Measurements from ENCODE around the gene SEM1. TPM values are rescaled to one million over a fixed set of nuclear protein-coding genes. Genes with fewer than 3 reads are reported as not detected.

The SEM1 gene
- total and polyA plus RNA-seq, 2 experiments from 2014 or later: 24.0 to 215 TPM

- H3K27ac ChIP-seq: no peak overlapping the region
- DNase-seq (ENCODE audit: low read depth in 1 of 2, low spot score in 1 of 2): no peak
- H3K4me1 ChIP-seq (ENCODE audit: low read depth): peaks cover 8% of the 10 kb centered on the region
- no peaks in the 10 kb centered on the region for H3K27me3 ChIP-seq
- H3K4me3 ChIP-seq: no peak overlapping the region
- no peak for TF ChIP-seq CTCF (IDR thresholded peaks at IDR 0.05; ENCODE audit: low read depth, low read length)
- H3K36me3 ChIP-seq: no peaks in the 10 kb centered on the region
- no peaks in the 10 kb centered on the region for H3K9me3 ChIP-seq (ENCODE audit: low read depth)
These were observed 3.4 kb upstream of the SEM1 start for GRCh38 chr7:96713037-96713436.

GRCh38 chr7:96710544-96710943 is 898 bp upstream of the SEM1 start:
- H3K36me3 ChIP-seq: no peaks in the 10 kb centered on the region
- H3K27ac ChIP-seq: no peak overlapping the region
- peaks cover 8% of the 10 kb centered on the region for H3K4me1 ChIP-seq (ENCODE audit: low read depth)
- no peaks in the 10 kb centered on the region for H3K9me3 ChIP-seq (ENCODE audit: low read depth)
- no peak overlapping the region for H3K4me3 ChIP-seq
- no peaks in the 10 kb centered on the region for H3K27me3 ChIP-seq
- no peak for TF ChIP-seq CTCF (IDR thresholded peaks at IDR 0.05; ENCODE audit: low read depth, low read length)
- no peak for DNase-seq (ENCODE audit: low read depth in 1 of 2, low spot score in 1 of 2)

- peak overlapping the region; percentile 86 for H3K4me3 ChIP-seq
- H3K27me3 ChIP-seq: no peaks in the 10 kb centered on the region
- TF ChIP-seq CTCF (IDR thresholded peaks at IDR 0.05; ENCODE audit: low read depth, low read length): no peak
- H3K27ac ChIP-seq: peak overlapping the region; percentile 92
- H3K36me3 ChIP-seq: no peaks in the 10 kb centered on the region
- DNase-seq (ENCODE audit: low read depth in 1 of 2, low spot score in 1 of 2): no peak
- no peaks in the 10 kb centered on the region for H3K9me3 ChIP-seq (ENCODE audit: low read depth)
- H3K4me1 ChIP-seq (ENCODE audit: low read depth): peaks cover 8% of the 10 kb centered on the region
These were observed 774 bp downstream of the SEM1 start for GRCh38 chr7:96708872-96709271.

GRCh38 chr7:96707901-96708774 is 1.5 kb downstream of the SEM1 start:
- peak overlapping the region; percentile 86 for H3K4me3 ChIP-seq

GRCh38 chr7:96701258-96701657 is 8.4 kb downstream of the SEM1 start:
- DNase-seq (ENCODE audit: low read depth in 1 of 2, low spot score in 1 of 2): no peak
- Histone ChIP-seq H3K4me1 (ENCODE audit: low read depth) (no peaks in the 10 kb centered on the region), H3K4me3 (no peak overlapping the region), H3K27me3 (no peaks in the 10 kb centered on the region), H3K27ac (no peak overlapping the region), H3K36me3 (no peaks in the 10 kb centered on the region), H3K9me3 (ENCODE audit: low read depth) (no peaks in the 10 kb centered on the region)
- no peak for TF ChIP-seq CTCF (IDR thresholded peaks at IDR 0.05; ENCODE audit: low read depth, low read length)

More at GRCh38 chr7:96707901-96708774, 1.5 kb downstream of the SEM1 start:
- no peak for TF ChIP-seq CTCF (IDR thresholded peaks at IDR 0.05; ENCODE audit: low read depth, low read length)
- peaks cover 8% of the 10 kb centered on the region for H3K4me1 ChIP-seq (ENCODE audit: low read depth)
- DNase-seq (ENCODE audit: low read depth in 1 of 2, low spot score in 1 of 2): no peak
- H3K27me3 ChIP-seq: no peaks in the 10 kb centered on the region
- H3K9me3 ChIP-seq (ENCODE audit: low read depth): no peaks in the 10 kb centered on the region
- no peaks in the 10 kb centered on the region for H3K36me3 ChIP-seq
- H3K27ac ChIP-seq: no peak overlapping the region

Measured in cardiac muscle cell (in vitro differentiated cells and primary cell).